ACC112 (cell line): ENCODE measurements around the gene SAP30BP.

Experiments
- H2AFZ ChIP-seq: fragments of 200-600 bp; sonication (generic); one replicate; pipeline ENCODE4 v1.6.0; 2017; ENCODE audit warnings: antibody characterized with exemption, low read length; ENCODE audit not compliant: unreplicated experiment
- H3K27ac ChIP-seq: fragments of 200-600 bp; sonication (generic); 2 replicates; pipeline ENCODE4 v1.5.1; 2014; ENCODE audit warnings: low read depth, mild to moderate bottlenecking, antibody characterized with exemption, low read length, moderate library complexity
- H3K27me3 ChIP-seq: fragments of 200-600 bp; sonication (generic); 2 replicates; pipeline ENCODE4 v1.6.1; 2014; ENCODE audit warnings: mild to moderate bottlenecking, antibody characterized with exemption, low read length, moderate library complexity, mixed read lengths; ENCODE audit not compliant: insufficient read depth
- H3K36me3 ChIP-seq: fragments of 200-600 bp; sonication (generic); 2 replicates; pipeline ENCODE4 v1.6.1; 2016; ENCODE audit warnings: mild to moderate bottlenecking, antibody characterized with exemption, low read length, moderate library complexity, mixed read lengths; ENCODE audit not compliant: insufficient read depth
- H3K4me1 ChIP-seq: fragments of 200-600 bp; sonication (generic); one replicate; pipeline ENCODE4 v1.6.1; 2016; ENCODE audit warnings: low read length, mixed read lengths; ENCODE audit not compliant: insufficient read depth, unreplicated experiment, control insufficient read depth
- H3K4me3 ChIP-seq: fragments of 200-600 bp; sonication (generic); 2 replicates; pipeline ENCODE4 v1.5.1; 2014; ENCODE audit warnings: mild to moderate bottlenecking, low read depth, low read length
- H3K79me2 ChIP-seq: fragments of 200-600 bp; sonication (generic); one replicate; pipeline ENCODE4 v1.6.0; 2016; ENCODE audit warnings: low read length; ENCODE audit not compliant: control insufficient read depth, unreplicated experiment, insufficient read depth

The SAP30BP gene

GRCh38 chr17:75639771-75640555 lies 27.2 kb upstream of the SAP30BP start:
- Histone ChIP-seq H3K36me3 (no peaks in the 10 kb centered on the region), H3K27ac (no peak overlapping the region), H3K4me1 (no peaks in the 10 kb centered on the region)

GRCh38 chr17:75640556-75641119 lies 26.5 kb upstream of the SAP30BP start:
- Histone ChIP-seq H3K36me3 (no peaks in the 10 kb centered on the region), H3K79me2 (no peaks in the 10 kb centered on the region), H2AFZ (no peak overlapping the region), H3K4me3 (no peak overlapping the region), H3K4me1 (no peaks in the 10 kb centered on the region), H3K27ac (no peak overlapping the region), H3K27me3 (no peaks in the 10 kb centered on the region)

More at GRCh38 chr17:75639771-75640555, 27.2 kb upstream of the SAP30BP start:
- H2AFZ ChIP-seq = no peak overlapping the region
- no peaks in the 10 kb centered on the region for H3K27me3 ChIP-seq
- no peaks in the 10 kb centered on the region for H3K79me2 ChIP-seq
- no peak overlapping the region for H3K4me3 ChIP-seq

GRCh38 chr17:75641343-75641742 lies 25.8 kb upstream of the SAP30BP start:
- Histone ChIP-seq H3K4me3 (no peak overlapping the region), H3K27ac (no peak overlapping the region), H2AFZ (no peak overlapping the region), H3K36me3 (no peaks in the 10 kb centered on the region), H3K27me3 (no peaks in the 10 kb centered on the region), H3K4me1 (no peaks in the 10 kb centered on the region), H3K79me2 (no peaks in the 10 kb centered on the region)

- Histone ChIP-seq H3K79me2 (no peaks in the 10 kb centered on the region), H3K27me3 (no peaks in the 10 kb centered on the region), H3K4me3 (no peak overlapping the region), H3K4me1 (no peaks in the 10 kb centered on the region), H3K36me3 (no peaks in the 10 kb centered on the region), H3K27ac (no peak overlapping the region), H2AFZ (no peak overlapping the region)
These were observed 24.9 kb upstream of the SAP30BP start for GRCh38 chr17:75642182-75642783.

GRCh38 chr17:75642784-75643642 lies 24.1 kb upstream of the SAP30BP start:
- Histone ChIP-seq H3K79me2 (no peaks in the 10 kb centered on the region), H3K4me1 (no peaks in the 10 kb centered on the region), H3K36me3 (no peaks in the 10 kb centered on the region), H3K27ac (no peak overlapping the region), H3K4me3 (no peak overlapping the region), H2AFZ (no peak overlapping the region), H3K27me3 (no peaks in the 10 kb centered on the region)

GRCh38 chr17:75643643-75644017 lies 23.5 kb upstream of the SAP30BP start:
- Histone ChIP-seq H2AFZ (no peak overlapping the region), H3K27me3 (no peaks in the 10 kb centered on the region), H3K79me2 (no peaks in the 10 kb centered on the region), H3K36me3 (no peaks in the 10 kb centered on the region), H3K4me3 (no peak overlapping the region), H3K27ac (no peak overlapping the region), H3K4me1 (no peaks in the 10 kb centered on the region)

GRCh38 chr17:75645501-75645888 lies 21.6 kb upstream of the SAP30BP start:
- no peak overlapping the region for H3K4me3 ChIP-seq
- H3K79me2 ChIP-seq = no peaks in the 10 kb centered on the region
- no peaks in the 10 kb centered on the region for H3K4me1 ChIP-seq
- no peak overlapping the region for H3K27ac ChIP-seq
- H3K27me3 ChIP-seq = no peaks in the 10 kb centered on the region
- H2AFZ ChIP-seq = no peak overlapping the region
- no peaks in the 10 kb centered on the region; the same call in 1 of the 2 replicates for H3K36me3 ChIP-seq

- Histone ChIP-seq H3K27me3 (no peaks in the 10 kb centered on the region), H2AFZ (no peak overlapping the region), H3K79me2 (no peaks in the 10 kb centered on the region), H3K4me3 (no peak overlapping the region), H3K27ac (no peak overlapping the region), H3K4me1 (no peaks in the 10 kb centered on the region), H3K36me3 (no peaks in the 10 kb centered on the region; the same call in 1 of the 2 replicates)
These were observed 21.1 kb upstream of the SAP30BP start for GRCh38 chr17:75645889-75646637.

GRCh38 chr17:75646638-75646992 lies 20.5 kb upstream of the SAP30BP start:
- no peaks in the 10 kb centered on the region for H3K27me3 ChIP-seq
- H3K79me2 ChIP-seq = no peaks in the 10 kb centered on the region
- H3K27ac ChIP-seq = no peak overlapping the region
- H3K4me1 ChIP-seq = no peaks in the 10 kb centered on the region
- H2AFZ ChIP-seq = no peak overlapping the region
- no peak overlapping the region for H3K4me3 ChIP-seq
- H3K36me3 ChIP-seq = no peaks in the 10 kb centered on the region; the same call in 1 of the 2 replicates

GRCh38 chr17:75647061-75647460 lies 20.1 kb upstream of the SAP30BP start:
- Histone ChIP-seq H2AFZ (no peak overlapping the region), H3K4me1 (no peaks in the 10 kb centered on the region), H3K27ac (no peak overlapping the region), H3K27me3 (no peaks in the 10 kb centered on the region), H3K79me2 (no peaks in the 10 kb centered on the region), H3K36me3 (no peaks in the 10 kb centered on the region; the same call in 1 of the 2 replicates), H3K4me3 (no peak overlapping the region)
